ENCODE results near the gene NKX6-2. TPM values are rescaled to one million over a fixed set of nuclear protein-coding genes. Genes with fewer than 3 reads are reported as not detected.

NKX6-2 gene
- total RNA-seq, 4 donors from 2014 or later = not detected

DNA sequence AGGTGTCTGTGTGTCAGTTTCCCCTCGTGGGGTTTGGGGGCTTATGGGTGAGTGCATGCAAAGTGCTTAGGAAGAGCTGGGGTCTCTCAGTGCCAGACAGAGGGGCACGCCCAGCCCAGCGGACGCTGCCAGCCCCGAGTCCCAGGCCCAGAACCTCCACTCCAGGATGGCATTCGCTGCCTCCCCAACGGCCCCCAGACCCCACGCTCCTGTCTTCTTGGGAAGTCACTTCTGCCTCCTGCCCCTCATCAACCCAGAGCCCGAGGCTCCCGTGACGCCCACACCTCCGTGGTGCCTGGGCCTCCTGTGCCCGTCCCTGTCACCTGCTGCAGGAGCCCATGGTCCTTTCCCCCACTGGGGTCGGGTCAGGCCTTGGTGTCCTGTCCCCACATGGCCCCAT is 35.0 kb downstream of the NKX6-2 start:
- no peak for TF ChIP-seq EP300 (IDR thresholded peaks at IDR 0.05)
- TF ChIP-seq POLR2AphosphoS5 (IDR thresholded peaks at IDR 0.05) = no peak
- no peak for TF ChIP-seq POLR2A (IDR thresholded peaks at IDR 0.05; ENCODE audit: low read depth)
- TF ChIP-seq, protein P1, sequence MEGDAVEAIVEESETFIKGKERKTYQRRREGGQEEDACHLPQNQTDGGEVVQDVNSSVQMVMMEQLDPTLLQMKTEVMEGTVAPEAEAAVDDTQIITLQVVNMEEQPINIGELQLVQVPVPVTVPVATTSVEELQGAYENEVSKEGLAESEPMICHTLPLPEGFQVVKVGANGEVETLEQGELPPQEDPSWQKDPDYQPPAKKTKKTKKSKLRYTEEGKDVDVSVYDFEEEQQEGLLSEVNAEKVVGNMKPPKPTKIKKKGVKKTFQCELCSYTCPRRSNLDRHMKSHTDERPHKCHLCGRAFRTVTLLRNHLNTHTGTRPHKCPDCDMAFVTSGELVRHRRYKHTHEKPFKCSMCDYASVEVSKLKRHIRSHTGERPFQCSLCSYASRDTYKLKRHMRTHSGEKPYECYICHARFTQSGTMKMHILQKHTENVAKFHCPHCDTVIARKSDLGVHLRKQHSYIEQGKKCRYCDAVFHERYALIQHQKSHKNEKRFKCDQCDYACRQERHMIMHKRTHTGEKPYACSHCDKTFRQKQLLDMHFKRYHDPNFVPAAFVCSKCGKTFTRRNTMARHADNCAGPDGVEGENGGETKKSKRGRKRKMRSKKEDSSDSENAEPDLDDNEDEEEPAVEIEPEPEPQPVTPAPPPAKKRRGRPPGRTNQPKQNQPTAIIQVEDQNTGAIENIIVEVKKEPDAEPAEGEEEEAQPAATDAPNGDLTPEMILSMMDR (IDR thresholded peaks at IDR 0.05) = no peak
- Histone ChIP-seq H3K4me3 (no peak overlapping the region), H3K9me3 (no peaks in the 10 kb centered on the region), H3K4me1 (peaks cover 0 to 22% (median 17%) of the 10 kb centered on the region in 4 donors), H3K36me3 (peaks cover 37 to 75% (median 59%) of the 10 kb centered on the region in 4 donors), H3K27ac (replicated peaks in 1 of 4) (no peak overlapping the region), H3K27me3 (no peaks in the 10 kb centered on the region)
- no peak for DNase-seq (ENCODE audit: extremely low spot score)
- 94% methylated on average over 14 of the region's 14 CpGs for WGBS
- intact Hi-C loops (cut with DNase I) = no loop called here

DNA sequence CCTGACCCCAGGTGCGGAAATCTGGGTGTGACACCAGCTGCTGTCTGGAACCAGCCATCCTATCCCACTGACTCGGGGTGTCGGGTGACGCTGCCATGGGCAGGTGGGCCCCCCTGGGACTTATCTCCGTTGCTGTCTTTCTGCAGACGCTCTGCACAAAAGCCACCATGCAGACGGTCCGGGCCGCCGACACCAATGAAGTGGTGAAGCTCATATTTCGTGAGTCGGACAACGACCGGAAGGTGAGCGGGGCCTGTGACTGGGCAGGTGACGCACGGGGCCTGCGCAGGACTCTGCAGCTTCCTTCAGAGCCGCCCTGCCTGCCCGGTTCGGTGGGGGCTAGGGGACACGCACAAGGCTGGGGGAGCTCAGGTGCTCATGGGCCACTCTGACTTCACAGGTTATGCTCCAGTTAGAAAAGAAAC is 36.6 kb downstream of the NKX6-2 start:
- WGBS = 92% methylated on average over 19 of the region's 22 CpGs
- intact Hi-C loops (cut with DNase I) = no loop called here
- peaks cover 0 to 36% (median 26%) of the 10 kb centered on the region in 4 donors for H3K4me1 ChIP-seq
- no peak overlapping the region for H3K27ac ChIP-seq (replicated peaks in 1 of 4)
- H3K36me3 ChIP-seq = peaks cover 30 to 61% (median 46%) of the 10 kb centered on the region in 4 donors
- no peak for DNase-seq (ENCODE audit: extremely low spot score)
- no peaks in the 10 kb centered on the region for H3K9me3 ChIP-seq
- H3K27me3 ChIP-seq = no peaks in the 10 kb centered on the region
- no peak overlapping the region for H3K4me3 ChIP-seq
- TF ChIP-seq EP300 (IDR thresholded peaks at IDR 0.05) (no peak), POLR2AphosphoS5 (IDR thresholded peaks at IDR 0.05) (no peak), POLR2A (IDR thresholded peaks at IDR 0.05; ENCODE audit: low read depth) (no peak)
- TF ChIP-seq, protein P1 (IDR thresholded peaks at IDR 0.05) = no peak

DNA sequence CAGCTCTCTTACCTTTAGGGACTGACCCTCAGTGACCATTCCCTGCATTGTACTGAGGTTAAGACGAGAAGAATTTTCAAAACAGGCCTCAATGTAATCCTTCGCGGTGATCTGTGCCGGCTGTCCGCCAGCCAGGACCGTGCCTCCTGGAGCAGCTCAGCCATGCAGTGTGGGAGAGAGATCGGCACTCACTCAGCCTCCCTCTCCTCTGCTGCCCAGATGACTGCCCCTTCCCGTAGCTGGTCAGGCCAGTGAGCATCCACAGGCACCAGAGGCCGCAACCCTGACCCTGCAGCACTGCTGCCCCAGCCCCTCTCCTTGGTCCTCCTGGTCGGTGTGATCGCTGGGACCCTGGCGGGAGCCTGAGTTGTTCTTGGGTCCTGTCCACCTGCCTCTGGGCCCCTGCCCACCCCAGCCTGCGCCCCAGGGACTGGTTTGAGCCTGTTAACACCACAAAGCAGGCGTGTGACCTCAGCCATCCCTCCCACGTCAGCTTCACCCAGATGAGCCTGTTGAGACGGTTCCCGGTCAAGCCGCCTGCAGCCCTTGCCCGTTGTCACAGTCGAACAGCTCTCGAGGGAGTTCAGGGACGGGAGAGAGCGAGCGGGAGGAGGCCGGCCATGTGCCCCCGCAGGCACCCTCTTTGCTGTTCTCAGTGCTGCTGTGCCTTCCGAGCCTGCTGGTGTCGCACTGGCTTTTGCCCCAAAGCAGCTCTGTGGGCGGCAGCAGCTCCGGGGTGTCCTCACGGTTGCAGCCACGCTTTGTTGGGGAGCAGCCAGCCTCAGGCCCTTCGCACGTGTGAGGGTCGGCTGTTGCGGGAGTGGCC is 37.2 kb downstream of the NKX6-2 start:
- H3K4me3 ChIP-seq = no peak overlapping the region
- H3K27me3 ChIP-seq = no peaks in the 10 kb centered on the region
- H3K27ac ChIP-seq (replicated peaks in 1 of 4) = no peak overlapping the region
- WGBS = 89% methylated on average over 24 of the region's 36 CpGs
- TF ChIP-seq, protein P1 (IDR thresholded peaks at IDR 0.05) = no peak
- TF ChIP-seq POLR2AphosphoS5 (IDR thresholded peaks at IDR 0.05) (no peak), EP300 (IDR thresholded peaks at IDR 0.05) (no peak), POLR2A (IDR thresholded peaks at IDR 0.05; ENCODE audit: low read depth) (no peak)
- no peak for DNase-seq (ENCODE audit: extremely low spot score)
- intact Hi-C loops (cut with DNase I) = no loop called here
- peaks cover 24 to 61% (median 43%) of the 10 kb centered on the region in 4 donors for H3K36me3 ChIP-seq
- H3K9me3 ChIP-seq = no peaks in the 10 kb centered on the region
- peaks cover 0 to 38% (median 26%) of the 10 kb centered on the region in 4 donors for H3K4me1 ChIP-seq

DNA sequence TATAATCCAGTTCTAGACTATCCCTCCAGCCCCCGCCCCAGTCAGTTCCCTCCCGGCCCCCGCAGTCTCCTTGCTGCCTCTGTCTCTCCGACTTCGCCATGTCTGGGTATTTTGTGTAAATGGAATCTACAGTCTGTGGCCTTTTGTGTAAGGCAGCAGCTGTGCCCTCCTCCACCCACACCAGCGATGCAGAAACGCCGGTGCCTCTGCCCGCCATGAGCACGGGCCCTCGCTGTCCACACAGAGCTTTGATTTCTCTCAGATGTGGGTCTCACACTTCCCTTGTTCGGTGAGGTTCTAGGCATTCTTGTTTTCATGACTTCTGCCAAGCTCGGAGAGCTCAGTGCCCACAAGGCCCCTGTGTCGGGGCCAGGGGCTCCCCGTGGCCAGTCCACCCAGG is 37.8 kb downstream of the NKX6-2 start:
- intact Hi-C loops (cut with DNase I) = no loop called here
- WGBS = 91% methylated on average over 15 of the region's 15 CpGs
- no peak overlapping the region for H3K4me3 ChIP-seq
- no peak overlapping the region for H3K27ac ChIP-seq (replicated peaks in 1 of 4)
- DNase-seq (ENCODE audit: extremely low spot score) = no peak
- TF ChIP-seq, protein P1 (IDR thresholded peaks at IDR 0.05) = no peak
- TF ChIP-seq POLR2A (IDR thresholded peaks at IDR 0.05; ENCODE audit: low read depth) (no peak), EP300 (IDR thresholded peaks at IDR 0.05) (no peak), POLR2AphosphoS5 (IDR thresholded peaks at IDR 0.05) (no peak)
- H3K27me3 ChIP-seq = no peaks in the 10 kb centered on the region
- H3K4me1 ChIP-seq = peaks cover 0 to 41% (median 26%) of the 10 kb centered on the region in 4 donors
- peaks cover 19 to 59% (median 38%) of the 10 kb centered on the region in 4 donors for H3K36me3 ChIP-seq
- H3K9me3 ChIP-seq = no peaks in the 10 kb centered on the region
